NCI-H2171 (cell line): ENCODE data around the gene THNSL1.
"Not testable (repeated sequence)": the region's sequence is repeated elsewhere in the genome, so short reads cannot be mapped to it uniquely, and the experiment has no call there.

ENCODE experiments used
- DNase-seq: peaks from one replicate; lab custom pipeline; 2025; lab: John Stamatoyannopoulos, UW

THNSL1 gene, protein sequence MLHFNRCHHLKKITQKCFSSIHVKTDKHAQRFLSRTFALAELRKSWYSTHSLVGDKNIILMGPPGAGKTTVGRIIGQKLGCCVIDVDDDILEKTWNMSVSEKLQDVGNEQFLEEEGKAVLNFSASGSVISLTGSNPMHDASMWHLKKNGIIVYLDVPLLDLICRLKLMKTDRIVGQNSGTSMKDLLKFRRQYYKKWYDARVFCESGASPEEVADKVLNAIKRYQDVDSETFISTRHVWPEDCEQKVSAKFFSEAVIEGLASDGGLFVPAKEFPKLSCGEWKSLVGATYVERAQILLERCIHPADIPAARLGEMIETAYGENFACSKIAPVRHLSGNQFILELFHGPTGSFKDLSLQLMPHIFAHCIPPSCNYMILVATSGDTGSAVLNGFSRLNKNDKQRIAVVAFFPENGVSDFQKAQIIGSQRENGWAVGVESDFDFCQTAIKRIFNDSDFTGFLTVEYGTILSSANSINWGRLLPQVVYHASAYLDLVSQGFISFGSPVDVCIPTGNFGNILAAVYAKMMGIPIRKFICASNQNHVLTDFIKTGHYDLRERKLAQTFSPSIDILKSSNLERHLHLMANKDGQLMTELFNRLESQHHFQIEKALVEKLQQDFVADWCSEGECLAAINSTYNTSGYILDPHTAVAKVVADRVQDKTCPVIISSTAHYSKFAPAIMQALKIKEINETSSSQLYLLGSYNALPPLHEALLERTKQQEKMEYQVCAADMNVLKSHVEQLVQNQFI

DNA sequence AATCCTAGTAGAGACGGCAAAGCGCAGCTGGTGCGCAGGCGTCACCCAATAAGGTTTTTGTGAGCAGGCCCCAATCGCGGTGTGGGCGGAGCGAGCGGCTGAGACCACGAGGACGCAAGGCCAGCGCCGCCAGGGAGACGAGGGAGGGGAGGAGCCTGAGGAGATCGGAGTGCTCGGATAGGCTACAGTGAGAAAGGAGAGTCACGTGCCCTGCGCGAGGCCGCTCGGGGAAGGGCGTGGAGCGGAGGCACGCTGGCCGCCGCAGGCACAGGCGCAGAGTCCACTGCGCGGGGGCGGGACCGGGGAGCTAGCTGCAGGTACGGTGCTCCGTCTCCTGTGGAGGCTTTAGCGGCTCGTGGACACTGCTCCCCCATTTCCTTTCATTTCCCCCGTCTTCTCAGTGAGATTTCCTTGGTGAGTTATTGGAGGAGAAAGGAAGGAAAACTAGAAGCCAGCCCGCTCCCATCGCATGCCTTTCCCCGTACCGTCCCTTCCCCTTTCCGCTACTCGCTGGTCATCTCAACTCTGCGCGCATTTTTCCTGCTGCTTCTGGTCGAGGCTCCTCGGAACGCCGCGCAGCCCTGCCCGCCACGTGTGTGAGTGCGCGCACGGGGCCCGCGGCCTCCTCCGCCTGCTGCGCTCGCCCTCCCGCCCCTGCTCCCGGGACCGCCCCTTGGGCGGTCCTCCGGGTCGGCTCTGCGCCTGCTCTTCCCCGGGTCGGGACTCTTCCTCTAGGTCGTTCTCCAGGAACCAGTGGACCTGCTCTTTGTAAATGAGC is at the start of gene THNSL1:
Gene THNSL1, plus strand, starts transcription at position 237 of the 778 bp plus-strand sequence. CDS start 6,612 bp downstream, outside the sequence.
- DNase-seq, result peak; percentile 89

DNA sequence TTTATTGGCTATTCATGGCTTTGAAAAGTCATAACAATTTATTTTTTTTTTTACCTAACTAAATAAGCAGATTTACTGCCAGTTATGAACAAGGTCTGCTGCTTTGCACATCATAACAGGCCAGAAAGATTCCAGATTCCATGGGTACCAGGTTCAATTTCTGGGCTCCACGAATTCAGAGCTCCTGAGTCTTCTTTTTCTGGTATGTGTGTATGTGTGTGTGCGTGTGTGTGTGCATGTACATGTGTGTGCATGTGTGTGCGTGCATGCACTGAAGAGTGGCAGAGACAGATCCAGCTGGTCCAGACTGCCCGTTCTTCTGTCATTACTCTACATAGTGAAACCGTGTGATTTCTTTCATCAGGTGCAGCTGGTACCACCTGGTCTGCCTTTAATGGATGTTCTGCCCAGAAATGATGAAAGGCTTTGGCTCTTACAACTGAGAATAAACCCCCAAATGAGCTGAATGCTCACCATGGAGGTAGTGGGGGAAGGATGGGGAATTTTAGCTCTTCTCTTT is 49.4 kb upstream of the THNSL1 start:
- no peak for DNase-seq

DNA sequence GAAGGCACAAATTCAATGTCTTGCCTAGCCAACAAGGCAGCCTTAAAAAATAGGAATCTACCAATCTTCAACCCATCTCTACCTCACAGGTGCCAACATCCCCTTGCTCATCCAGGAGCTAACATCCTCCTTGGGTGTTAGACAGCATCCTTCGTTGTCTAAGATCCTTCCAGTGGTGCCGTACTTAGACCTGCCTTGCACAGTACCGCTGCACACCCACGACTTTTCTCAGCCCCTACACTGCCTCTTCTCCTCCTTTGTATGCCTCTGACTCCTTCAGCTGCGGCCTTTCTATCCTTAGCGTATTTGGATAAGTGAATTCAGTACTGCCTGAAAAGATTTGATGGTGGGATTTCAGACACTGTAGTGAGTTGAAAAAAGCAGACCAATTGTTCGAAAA is 48.1 kb upstream of the THNSL1 start:
- no peak for DNase-seq

DNA sequence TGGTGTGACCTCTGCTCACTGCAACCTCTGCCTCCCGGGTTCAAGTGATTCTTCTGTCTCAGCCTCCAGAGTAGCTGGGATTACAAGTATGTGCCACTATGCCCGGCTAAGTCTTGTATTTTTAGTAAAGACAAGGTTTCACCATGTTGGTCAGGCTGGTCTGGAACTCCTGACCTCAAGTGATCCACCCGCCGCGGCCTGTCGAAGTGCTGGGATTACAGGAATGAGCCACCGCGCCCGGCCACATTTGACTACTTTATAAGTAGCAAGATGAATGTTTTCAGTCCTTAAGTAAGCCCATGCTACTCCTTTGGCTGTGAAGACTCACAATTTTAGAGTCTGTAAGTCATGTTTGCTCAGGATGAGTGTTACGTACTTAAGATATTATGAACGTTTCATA is 47.5 kb upstream of the THNSL1 start:
- not testable (repeated sequence) for DNase-seq

DNA sequence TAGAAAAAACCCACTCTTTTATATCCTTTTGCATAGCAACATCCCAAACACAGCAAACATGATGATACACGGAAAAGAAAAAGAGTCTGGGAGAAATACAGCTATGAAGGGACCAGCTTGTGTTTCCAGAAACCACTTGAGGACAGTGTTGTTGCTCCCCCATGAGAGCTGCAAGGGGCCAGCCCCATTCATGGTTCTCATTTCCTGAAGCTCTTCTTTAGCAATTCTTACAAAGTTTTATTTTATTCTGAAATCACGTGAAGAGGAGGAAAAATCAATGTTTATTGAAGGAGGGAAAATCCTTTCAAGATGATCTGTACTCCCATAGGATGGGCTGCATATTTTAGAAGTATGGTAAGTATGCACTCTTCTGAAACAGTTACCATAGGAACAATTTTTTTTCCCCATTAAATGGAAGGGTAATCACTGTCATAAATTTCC is 46.6 kb upstream of the THNSL1 start:
- no peak for DNase-seq

DNA sequence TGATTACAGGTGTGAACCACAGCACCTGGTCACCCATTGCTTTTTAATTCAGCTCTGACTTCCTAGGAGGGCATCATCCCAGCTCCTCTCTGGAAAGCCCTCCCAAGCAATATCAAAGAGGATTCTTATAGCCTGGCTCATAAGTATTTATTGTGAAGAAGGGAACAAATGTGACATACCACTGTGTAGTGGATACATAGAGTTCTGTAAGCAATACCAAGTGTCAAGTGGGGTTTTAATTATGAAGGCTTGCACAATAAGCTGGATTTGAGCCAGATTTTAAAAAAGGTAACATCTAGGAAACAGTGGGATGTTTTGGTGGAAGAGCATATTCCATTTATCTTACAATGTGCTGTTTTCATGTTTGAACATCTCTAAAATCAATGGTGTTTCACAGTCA is 45.0 kb upstream of the THNSL1 start:
- no peak for DNase-seq

DNA sequence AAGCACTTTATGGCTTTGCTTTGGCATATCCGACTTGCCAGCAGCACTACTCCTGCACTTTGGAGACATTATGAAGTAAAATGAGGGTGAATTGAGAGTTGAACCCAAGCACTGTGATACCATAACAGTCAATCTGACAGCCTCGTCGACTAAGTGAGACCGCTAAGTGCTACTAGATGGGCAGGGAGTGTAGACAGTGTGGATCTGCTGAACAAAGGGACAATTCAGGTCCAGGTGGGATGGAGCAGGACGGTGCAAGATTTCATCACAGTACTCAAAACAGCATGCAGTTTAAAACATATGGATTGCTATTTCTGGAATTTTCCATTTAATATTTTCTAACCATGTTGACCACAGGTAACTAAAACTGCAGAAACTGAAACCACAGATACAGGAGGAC is 43.2 kb upstream of the THNSL1 start:
- DNase-seq, result no peak

DNA sequence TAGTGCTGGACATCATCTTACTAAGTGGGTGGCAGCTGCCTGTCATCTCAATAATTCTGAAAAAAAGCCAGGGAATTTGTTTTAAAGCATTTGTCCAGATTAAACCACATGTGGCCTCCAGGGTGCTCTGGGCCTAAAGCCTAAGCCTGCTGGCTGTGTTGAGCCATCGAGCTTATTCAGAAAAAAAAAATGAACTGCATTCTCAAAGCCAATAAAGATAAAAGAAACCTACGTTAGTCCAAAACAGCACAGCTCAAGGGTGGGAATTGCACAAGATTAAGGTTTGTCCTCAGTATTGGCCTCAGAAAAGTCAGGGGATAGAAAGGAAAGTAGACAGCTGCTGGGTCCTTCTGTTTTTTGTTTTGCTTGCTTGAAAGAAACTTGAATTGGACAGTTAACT is 41.4 kb upstream of the THNSL1 start:
- no peak for DNase-seq

DNA sequence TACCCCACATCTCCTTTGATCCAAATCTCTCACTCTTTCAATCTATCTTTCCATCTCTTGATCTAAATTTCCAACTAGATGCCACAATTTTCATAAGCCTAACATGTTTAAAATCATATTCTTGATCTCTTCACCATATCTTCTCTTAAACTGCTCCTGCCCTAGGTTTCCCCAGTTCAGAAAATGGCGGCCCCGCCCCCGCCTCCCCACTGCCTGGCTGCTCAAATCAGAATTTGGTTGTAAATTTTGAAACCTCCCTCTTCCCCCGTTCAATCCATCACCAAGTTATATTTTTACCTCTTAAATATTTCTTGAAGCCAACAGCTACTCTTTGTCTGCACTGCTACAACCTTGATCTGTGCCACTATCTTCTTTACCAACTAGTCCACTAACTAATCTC is 36.7 kb upstream of the THNSL1 start:
- DNase-seq, result no peak

DNA sequence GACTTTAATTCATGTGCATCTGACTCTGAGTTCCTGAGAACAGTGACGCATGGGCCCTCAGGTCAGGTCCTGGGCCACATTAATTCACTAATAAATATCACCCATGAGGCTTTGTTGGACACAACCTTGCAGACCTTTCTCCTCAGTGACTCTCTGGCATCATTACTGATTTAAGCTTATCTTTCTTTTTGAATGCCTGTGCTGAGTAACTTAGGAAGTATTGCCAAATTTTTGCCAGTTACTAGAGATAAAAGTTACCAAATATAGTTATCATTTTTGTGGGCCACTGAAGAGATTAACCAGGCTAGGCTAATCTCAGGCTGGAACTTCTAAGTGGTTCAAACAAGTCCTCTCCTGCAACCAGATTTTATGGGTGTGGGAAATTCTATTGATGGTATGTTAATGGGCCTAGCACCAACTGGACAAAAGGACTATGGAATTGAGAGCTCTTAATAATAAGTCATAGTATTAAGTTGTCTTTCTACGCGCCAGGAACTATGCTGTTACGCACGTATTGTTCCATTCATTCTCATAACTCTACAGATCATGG is 35.2 kb upstream of the THNSL1 start:
- no peak for DNase-seq

DNA sequence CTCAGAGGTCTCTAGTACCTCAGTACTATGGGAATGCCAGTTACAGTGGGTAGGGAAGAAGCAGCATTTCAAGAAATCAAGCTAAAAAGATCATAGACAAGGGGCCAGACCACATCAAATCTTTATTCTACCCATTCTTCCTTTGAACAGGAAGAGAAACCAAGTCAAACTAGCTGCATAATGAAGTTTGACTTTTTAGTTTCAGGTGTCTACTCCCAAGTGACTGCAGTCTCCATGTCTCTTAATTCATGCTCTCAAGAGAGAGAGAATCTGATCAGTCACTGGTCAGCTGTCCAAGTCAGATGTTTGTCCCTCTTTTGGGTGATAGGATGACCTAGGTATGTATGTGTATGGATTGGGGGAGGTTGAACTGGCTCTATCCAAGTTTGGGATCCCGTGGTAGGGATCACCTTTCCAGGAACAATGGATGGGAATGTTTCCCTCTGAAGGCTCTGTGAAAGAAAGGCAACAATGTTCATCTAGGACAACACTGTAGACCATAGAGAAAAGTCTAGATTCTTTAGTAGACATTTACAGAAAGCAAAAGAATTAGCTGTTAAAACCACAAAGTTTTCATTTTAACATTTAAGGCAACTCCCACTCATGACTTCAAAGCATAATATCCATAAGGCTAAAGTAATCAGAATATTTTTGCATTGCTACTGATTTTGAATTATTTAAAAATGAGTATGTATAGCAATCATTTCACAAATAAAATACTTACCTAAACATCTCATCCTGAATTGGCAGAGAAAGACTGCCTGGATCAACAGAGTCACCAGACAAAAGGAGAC is 33.9 kb upstream of the THNSL1 start:
- DNase-seq, result no peak

DNA sequence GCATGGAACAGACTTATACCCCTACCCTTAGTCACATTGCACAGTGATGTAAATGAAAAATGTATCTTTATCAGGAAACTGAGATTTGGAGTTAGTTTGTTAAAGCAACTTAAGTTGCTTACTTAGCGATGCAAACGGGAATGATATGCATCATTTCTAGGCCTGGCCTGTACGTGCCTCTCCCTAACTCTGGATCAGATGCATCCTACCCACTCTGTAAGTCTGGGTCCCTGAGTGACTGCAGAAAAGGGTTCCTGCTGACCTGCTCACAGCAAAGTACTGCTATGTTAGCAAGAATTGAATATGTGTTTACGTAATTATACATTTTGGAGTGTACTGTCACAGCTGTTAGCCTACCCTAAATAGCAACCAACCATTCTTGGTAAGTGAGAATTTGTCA is 33.3 kb upstream of the THNSL1 start:
- DNase-seq, result no peak

DNA sequence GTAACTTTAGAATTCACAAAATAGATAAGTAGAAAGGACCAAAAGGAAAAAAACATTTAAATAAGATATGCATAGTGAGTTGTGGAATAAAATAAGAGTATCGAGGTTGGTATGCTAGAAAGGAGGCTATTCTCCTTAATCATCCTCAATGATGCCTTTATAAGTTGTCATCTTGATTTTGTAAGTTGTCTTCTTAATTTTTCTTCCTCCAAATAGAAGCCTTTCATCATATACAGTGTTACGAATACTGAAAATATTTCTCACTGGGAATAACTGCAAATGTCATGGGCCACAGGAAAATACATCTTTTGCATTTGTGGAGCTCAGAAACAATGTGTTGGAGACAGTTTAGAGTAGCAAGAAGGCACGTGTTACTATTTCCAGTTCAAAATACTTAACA is 32.5 kb upstream of the THNSL1 start:
- no peak for DNase-seq

DNA sequence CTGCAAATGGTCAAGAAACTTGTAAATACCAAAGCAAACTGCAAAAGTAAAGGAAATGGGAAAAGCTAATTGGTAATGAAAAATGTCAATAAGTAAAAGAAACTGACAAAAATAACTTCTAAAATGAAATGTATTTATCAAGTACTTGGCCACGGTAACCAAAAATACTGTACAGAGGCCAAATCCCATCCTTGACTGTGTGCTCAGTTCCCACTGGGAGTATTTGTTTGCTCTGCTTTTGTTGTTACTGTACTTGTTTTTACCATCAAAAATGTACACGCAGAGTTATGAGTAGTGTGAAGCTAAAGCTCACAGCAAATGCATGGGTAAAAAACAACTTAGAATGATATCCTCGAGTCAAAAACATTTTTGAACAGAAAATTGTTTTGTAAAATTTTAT is 31.5 kb upstream of the THNSL1 start:
- DNase-seq, result no peak

DNA sequence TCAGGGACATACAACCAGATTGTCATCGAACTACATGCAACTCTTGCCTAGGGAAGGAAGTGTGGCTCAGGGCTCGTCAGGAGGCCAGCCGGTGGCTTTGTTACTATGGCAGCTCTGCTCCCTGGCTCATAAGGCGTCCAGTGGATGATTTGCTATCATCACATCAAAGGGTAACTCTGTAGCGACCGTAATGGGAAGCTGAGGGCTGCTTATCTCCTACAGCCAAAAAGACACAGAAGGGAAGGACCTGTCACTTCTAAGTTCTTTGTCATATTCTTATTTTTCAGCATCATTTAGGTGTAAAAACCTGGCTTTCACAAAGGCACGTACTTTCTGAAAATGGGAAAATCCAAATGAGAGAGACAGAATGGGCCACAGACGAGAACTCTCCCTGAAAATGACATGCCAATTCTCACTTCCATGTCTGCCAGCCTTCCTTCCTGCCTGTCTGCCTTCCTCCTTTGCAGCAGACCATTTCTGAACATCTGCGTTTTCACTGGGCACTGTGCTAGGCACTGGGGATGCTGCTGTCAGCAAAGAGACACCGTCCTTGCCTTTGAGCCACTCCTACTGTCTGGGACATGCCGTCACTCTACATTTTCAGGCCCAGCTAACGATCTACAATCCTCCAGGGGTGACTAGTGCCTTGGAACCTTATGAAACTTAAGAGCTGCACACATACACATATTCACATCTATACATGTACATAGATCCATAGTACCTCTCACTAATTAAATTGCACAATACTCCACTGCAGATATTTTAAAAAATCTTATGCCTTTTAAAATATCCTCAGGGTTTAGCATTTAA is 27.4 kb upstream of the THNSL1 start:
- DNase-seq, result no peak

DNA sequence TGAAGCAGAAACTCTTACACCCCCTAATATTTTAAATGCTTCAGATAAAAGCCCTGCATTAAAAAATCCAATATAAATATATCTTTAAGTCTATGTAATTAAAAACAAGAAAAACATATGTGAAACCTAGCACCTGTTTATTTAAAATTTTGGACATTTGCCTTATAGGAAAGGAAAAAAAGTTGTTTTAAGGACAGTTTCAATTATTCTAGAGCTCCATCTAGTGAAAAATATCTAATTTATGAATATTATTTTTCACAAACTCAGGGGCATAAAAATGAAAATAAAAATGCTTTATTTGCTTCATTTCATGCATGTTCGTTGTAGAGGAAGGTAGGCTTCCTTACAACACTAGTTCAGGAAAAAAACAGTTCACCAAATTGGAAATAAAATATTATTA is 26.5 kb upstream of the THNSL1 start:
- DNase-seq, result no peak

DNA sequence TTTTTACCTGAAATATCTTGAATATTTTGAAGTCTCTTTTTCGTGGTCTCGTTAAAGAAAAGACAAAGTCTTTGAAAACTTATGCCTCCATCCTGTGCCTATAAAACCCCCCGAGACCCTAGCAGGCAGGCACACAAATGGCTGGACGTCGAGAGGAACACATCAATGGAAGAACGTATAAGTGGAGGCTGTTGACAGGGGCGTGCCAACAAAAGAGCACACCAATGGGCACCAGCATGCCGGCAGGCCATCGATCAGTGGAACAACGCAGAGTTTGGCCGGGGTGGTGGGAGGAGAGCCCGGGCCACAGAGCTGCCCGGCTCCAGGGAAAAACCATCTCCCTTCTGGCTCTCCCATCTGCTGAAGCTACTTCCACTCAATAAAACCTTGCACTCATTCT is 25.1 kb upstream of the THNSL1 start:
- DNase-seq, result no peak

DNA sequence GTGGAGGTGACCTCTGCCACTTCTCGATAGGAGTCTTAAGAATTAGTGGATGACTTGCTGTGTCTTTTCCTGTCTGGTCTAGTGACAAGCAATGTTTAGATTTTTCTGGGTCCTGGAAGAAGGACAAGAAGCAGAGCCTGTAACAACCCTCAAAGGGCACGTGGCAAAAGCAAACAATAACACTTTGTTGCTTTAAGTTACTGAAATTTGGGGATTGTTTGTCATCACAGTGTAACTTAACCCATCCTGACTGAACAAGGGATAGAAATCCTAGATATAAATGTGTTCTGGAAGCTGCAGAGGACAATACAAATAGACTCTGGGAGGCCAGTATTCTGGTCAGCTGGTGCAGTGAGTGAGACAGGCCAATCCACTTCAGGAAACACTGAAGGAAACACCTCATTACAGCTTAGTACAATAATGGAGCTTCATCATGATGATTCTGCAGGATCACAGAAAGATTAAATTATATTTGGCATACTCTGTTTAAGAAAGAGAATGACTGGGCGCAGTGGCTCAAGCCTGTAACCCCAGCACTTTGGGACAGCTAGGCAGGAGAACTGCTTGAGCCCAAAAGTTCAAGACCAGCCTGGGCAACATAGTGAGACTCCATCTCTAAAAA is 23.8 kb upstream of the THNSL1 start:
- DNase-seq, result no peak

DNA sequence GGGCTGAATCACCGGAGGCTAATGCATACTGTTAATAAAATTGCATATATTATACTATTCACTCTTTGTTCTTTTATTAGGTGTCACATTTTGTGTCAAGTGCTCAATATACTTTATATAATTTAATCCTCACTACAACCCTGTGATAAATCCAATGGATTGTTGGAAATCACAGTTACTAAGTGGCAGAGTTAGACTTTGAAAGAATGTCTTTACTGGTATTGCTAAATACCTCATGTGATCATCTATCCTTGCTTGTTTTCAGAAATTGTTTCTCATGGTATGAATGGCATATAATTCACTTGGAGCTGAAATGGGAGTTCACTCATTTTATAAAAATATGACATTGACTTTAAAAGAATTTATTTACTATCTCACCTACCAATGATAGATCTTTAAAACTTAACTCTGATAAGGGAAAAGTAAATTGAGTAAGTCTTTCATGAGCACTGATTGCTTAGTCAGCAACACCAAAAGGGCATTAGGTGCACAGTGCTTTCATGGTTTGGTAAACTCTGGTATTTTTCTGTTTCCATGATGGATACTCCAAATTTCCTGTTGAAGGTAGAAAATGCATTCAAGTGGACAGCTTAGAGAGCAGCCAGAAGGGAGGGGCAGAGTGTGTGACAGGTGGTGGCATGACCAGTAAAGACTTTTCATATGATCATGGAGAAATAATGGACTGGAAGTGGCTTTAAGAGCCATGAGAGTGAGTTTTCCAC is 23.0 kb upstream of the THNSL1 start:
- no peak for DNase-seq
